Rectal smooth muscle tissue (tissue), 1 donor: ENCODE data around the gene NDUFB3.
"Not testable (repeated sequence)": the region's sequence is repeated elsewhere in the genome, so short reads cannot be mapped to it uniquely, and the experiment has no call there.

ENCODE experiments used
- H3K27ac ChIP-seq: one replicate; pipeline ENCODE4 v1.7.0; 2013; ENCODE audit warnings: low read depth, low read length, inconsistent platforms
- H3K27me3 ChIP-seq: one replicate; pipeline ENCODE4 v1.7.0; 2013; ENCODE audit warnings: low read length; ENCODE audit not compliant: control insufficient read depth, insufficient read depth
- H3K36me3 ChIP-seq: one replicate; pipeline ENCODE4 v1.7.0; 2013; ENCODE audit warnings: low read length; ENCODE audit not compliant: control insufficient read depth, insufficient read depth
- H3K4me1 ChIP-seq: one replicate; pipeline ENCODE4 v1.7.0; 2013; ENCODE audit warnings: low read length; ENCODE audit not compliant: control insufficient read depth, insufficient read depth
- H3K4me3 ChIP-seq: one replicate; pipeline ENCODE4 v1.7.0; 2013; ENCODE audit warnings: low read length
- H3K9ac ChIP-seq: one replicate; pipeline ENCODE4 v1.7.0; 2013; ENCODE audit warnings: low read length

The NDUFB3 gene

DNA sequence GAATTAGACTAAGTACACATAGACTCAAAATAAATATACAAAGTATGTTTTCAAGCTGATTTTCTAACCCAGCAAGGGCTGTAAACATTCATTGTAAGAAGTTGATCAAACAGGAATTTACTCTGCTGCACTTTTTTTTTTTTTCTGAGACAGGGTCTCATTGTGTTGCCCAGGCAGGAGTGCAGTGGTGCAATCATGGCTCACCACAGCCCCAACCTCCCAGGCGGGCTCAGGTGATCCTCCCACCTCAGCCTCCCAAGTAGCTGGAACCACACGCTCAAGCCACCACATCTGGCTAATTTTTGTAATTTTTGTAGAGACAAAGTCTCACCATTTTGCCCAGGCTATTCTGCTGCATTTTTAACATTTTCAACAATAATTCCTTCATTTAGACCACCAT lies 35.8 kb downstream of the NDUFB3 start:
- Histone ChIP-seq H3K27ac (no peak overlapping the region), H3K9ac (no peak overlapping the region), H3K36me3 (no peaks in the 10 kb centered on the region), H3K27me3 (no peaks in the 10 kb centered on the region), H3K4me1 (no peaks in the 10 kb centered on the region), H3K4me3 (no peak overlapping the region)

GRCh38 chr2:201108341-201108740 lies 36.5 kb downstream of the NDUFB3 start:
- Histone ChIP-seq H3K27ac (no peak overlapping the region), H3K4me1 (no peaks in the 10 kb centered on the region), H3K9ac (no peak overlapping the region), H3K36me3 (no peaks in the 10 kb centered on the region), H3K27me3 (no peaks in the 10 kb centered on the region), H3K4me3 (no peak overlapping the region)

DNA sequence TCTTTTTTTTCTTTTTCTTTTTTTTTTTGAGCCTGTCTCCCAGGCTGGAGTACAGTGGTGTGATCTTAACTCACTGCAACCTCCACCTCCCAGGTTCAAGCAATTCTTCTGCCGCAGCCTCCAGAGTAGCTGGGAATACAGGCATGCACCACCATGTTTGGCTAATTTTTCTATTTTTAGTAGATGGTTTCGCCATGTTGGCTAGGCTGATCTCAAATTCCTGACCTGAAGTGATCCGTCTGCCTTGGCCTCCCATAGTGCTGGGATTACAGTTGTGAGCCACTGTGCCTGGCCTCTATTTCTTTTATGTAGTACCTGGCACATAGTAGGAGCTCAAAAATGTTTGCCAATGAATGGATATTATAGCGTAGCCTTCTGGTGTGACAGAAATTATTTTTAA lies 37.4 kb downstream of the NDUFB3 start:
- H3K4me1 ChIP-seq = no peaks in the 10 kb centered on the region
- no peaks in the 10 kb centered on the region for H3K36me3 ChIP-seq
- H3K9ac ChIP-seq = no peak overlapping the region
- no peak overlapping the region for H3K27ac ChIP-seq
- no peak overlapping the region for H3K4me3 ChIP-seq
- H3K27me3 ChIP-seq = no peaks in the 10 kb centered on the region

DNA sequence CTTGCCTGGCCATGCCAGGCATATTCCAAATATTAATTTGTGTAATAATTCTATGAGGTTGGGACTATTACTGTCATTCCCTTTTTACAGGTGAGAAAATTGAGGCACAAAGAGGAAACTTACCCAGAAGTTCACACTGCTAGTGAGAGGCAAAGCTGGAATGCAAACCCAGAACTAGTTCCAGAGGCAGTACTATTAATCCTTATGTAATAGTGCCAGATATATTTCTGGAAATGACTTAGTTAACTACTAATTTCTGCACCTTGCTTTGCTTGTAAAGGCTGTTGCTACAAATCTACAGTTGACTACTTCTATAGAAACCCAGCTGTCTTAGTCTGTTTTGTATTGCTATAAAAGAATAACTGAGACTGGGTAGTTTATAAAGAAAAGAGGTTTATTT lies 38.8 kb downstream of the NDUFB3 start:
- H3K27me3 ChIP-seq = no peaks in the 10 kb centered on the region
- no peak overlapping the region for H3K9ac ChIP-seq
- H3K36me3 ChIP-seq = no peaks in the 10 kb centered on the region
- H3K27ac ChIP-seq = no peak overlapping the region
- H3K4me3 ChIP-seq = no peak overlapping the region
- H3K4me1 ChIP-seq = no peaks in the 10 kb centered on the region

DNA sequence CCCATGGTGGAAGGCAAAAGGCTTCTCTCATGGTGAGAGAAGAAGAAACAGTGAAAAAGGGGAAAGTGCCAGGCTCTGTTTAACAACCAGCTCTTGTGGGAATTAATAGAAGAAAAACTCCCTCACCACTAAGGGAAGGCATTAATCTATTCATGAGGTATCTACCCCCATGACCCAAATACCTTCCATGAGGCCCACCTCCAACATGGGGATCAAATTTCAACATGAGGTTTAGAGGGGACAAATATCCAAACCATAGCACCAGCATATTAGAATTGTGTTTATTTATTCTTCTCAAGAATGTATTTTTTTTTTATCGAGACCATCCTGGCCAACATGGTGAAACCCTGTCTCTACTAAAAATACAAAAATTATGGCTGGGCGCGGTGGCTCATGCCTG lies 39.3 kb downstream of the NDUFB3 start:
- Histone ChIP-seq H3K27ac (no peak overlapping the region), H3K9ac (no peak overlapping the region), H3K4me3 (no peak overlapping the region), H3K36me3 (no peaks in the 10 kb centered on the region), H3K4me1 (no peaks in the 10 kb centered on the region), H3K27me3 (no peaks in the 10 kb centered on the region)

DNA sequence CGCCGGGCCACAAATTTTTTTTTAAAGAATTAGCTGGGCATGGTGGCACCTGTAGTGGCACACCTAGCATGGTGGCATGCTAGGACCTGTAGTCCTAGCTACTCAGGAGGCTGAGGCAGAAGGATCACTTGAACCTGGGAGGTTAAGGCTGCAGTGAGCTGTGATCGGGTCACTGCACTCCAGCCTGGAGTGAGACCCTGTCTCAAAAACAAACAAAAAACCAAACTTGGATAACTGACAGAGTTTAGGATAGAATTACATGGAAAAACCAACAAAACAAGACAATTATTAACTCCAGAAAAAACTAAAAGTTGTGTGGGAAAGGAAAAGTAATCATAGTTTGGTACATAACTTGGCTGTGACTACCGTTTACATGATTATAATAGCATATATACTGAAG lies 42.5 kb downstream of the NDUFB3 start:
- Histone ChIP-seq H3K4me3 (no peak overlapping the region), H3K27ac (no peak overlapping the region), H3K9ac (no peak overlapping the region), H3K36me3 (no peaks in the 10 kb centered on the region), H3K27me3 (no peaks in the 10 kb centered on the region), H3K4me1 (peaks cover 4% of the 10 kb centered on the region)

DNA sequence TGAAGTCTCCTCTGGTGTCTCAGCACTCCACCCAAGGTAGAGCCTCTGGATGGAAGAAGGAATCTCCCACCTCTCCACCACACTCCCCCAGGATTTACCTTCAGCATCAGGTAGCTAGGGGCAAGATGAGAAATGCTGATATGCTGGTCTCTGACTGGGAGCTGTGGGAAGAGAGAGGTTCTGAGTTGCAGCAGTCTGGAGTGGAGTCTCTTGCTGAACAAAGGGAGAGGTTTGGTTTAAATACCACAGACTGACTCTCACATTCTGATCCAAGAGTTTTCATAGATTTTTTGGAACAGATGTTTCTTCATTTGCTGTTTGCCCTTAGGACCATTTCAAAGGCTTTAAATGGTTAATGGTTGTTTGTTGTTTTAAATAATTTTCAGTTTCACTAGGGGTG lies 43.0 kb downstream of the NDUFB3 start:
- H3K9ac ChIP-seq = no peak overlapping the region
- peak overlapping the region; percentile 93 for H3K4me3 ChIP-seq

GRCh38 chr2:201116115-201116958 lies 44.5 kb downstream of the NDUFB3 start, which contains the start of gene CFLAR:
CFLAR (plus strand) TSS chr2:201116164; CDS start chr2:201129866, 13,702 bp downstream.
- Histone ChIP-seq H3K4me3 (peak within 1 kb of the TSS; percentile 93), H3K9ac (peak within 1 kb of the TSS; percentile 94), H3K36me3 (no peaks in the 10 kb centered on the region), H3K27ac (peak within 1 kb of the TSS; percentile 99), H3K4me1 (peaks cover 4% of the 10 kb centered on the region), H3K27me3 (no peaks in the 10 kb centered on the region)

More for the DNA sequence above, 43.0 kb downstream of the NDUFB3 start:
- Histone ChIP-seq H3K27me3 (no peaks in the 10 kb centered on the region), H3K4me1 (peaks cover 4% of the 10 kb centered on the region), H3K36me3 (no peaks in the 10 kb centered on the region), H3K27ac (no peak overlapping the region)

DNA sequence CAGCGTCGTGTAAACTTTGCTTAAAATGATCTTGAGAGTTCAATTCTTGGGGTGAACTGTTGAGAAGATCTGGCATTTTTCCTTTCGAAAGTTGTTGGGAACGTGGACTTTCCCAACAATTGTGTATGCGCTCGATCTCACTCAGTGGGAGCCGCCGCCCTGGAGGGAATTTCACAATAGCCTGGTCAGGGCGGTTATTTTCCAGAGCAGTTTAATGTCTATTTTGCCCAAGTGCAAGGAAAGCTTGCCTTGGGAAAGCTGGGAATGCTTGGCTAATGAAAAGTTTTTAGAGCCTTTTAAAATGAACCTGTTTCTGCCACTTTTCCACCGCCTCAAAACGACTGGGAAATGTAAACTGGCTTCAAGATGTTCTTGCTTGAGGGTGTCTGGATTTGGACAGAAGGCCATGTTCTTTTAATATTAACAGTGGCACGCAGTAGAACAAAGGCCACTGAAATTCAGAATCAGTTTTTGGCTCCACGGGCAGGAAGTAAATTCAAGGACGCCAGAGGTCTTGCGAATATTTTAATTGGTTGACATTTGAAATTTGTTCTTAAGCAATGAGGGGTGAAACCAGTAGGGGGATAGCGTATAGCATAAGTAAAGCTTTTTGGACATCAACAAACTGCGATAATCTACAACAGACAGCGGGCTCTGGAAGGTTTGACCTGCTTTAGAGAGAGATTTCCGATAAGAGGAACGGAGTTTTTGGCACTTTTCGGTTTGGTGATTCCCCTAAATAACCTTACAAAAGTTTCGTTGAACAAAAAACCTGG lies 45.3 kb downstream of the NDUFB3 start:
- H3K27ac ChIP-seq = peak overlapping the region; percentile 99
- H3K4me3 ChIP-seq = peak overlapping the region; percentile 93
- H3K4me1 ChIP-seq = peaks cover 4% of the 10 kb centered on the region
- peak overlapping the region; percentile 94 for H3K9ac ChIP-seq
- H3K27me3 ChIP-seq = no peaks in the 10 kb centered on the region
- no peaks in the 10 kb centered on the region for H3K36me3 ChIP-seq

GRCh38 chr2:201117735-201118094 lies 45.9 kb downstream of the NDUFB3 start:
- Histone ChIP-seq H3K9ac (peak overlapping the region; percentile 46), H3K4me3 (peak overlapping the region; percentile 93), H3K27ac (peak overlapping the region; percentile 99)
- not testable (repeated sequence) for H3K36me3 ChIP-seq, H3K4me1 ChIP-seq, H3K27me3 ChIP-seq

DNA sequence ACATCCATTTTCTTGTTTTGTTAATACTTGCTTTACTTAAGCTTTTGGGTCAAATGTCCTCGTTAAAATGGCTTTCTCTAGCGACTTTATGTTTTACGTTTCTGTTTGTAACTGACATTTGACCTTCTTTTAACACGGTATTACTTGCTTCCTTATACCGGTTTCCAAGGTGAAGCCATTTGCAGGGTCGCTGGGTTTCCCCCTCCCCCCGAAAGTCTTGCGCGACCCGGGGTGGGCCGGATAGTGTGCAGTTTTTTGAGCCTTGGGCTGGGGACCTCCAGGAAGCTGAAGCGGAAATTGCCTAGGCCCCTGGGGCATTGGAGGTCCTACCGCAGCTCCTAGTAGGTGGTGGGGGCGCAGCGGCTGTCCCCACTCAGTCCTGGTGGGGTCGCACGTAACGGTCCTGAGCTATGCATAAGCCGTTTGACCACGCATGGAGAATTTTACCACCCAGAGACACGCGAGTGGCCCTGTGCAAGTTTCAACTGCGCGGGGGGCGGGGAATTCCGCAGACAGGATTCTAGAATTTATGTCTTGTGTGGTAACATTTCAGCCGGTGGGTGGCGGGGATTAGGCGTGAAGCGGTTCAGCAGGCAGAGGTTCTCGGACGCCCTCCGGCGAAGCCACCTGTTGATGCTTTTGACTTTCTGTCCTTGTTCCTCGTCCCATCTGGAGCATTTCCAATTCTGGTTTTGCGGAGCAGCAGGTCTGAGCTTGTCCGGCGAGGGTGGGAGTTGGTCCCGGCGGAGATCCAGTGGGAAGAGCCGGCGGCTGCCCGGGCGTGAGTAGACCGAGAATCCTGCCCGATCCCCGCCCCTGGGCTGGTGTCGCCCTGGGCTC lies 46.5 kb downstream of the NDUFB3 start:
- Histone ChIP-seq H3K27me3 (no peaks in the 10 kb centered on the region), H3K27ac (peak overlapping the region; percentile 99), H3K36me3 (no peaks in the 10 kb centered on the region), H3K4me1 (peaks cover 4% of the 10 kb centered on the region), H3K4me3 (peak overlapping the region; percentile 93), H3K9ac (peak overlapping the region; percentile 50)
